ENCODE results near the gene NACC1.
"Not testable (repeated sequence)": the region's sequence is repeated elsewhere in the genome, so short reads cannot be mapped to it uniquely, and the experiment has no call there.

GRCh38 chr19:13177584-13177983 is 59.5 kb downstream of the NACC1 start:
- not testable (repeated sequence) for TF ChIP-seq CTCF, EP300, POLR2A (IDR thresholded peaks at IDR 0.05)

Data from ovary (tissue), 3 donors.